NCI-H524 treated with DMSO at 0.1 percent for 48 hours (cell line): ENCODE results near the gene DIP2B.
"Not testable (repeated sequence)": the region's sequence is repeated elsewhere in the genome, so short reads cannot be mapped to it uniquely, and the experiment has no call there.

Experiments used
- DNase-seq: peaks from one replicate; lab custom pipeline; 2025; lab: John Stamatoyannopoulos, UW

The DIP2B gene

DNA sequence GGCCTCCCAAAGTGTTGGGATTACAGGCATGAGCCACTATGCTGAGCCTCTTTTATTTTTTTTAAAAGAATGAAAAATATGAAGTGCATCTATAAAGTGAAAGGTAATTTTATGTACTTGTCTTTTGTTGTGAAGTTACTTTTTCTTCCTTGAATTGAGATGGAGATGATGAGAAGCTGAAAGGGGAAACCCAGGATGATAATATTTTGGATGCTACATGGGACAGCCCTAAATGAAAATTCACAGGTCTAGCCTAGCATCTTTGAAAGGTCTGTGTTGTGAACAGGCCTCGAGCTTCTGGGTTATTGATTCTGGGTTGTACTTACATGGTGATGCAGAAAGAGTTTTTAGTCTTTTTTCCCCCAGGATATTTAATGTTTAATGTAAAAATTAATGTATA, 14.6 kb downstream of the DIP2B start:
- no peak for DNase-seq

DNA sequence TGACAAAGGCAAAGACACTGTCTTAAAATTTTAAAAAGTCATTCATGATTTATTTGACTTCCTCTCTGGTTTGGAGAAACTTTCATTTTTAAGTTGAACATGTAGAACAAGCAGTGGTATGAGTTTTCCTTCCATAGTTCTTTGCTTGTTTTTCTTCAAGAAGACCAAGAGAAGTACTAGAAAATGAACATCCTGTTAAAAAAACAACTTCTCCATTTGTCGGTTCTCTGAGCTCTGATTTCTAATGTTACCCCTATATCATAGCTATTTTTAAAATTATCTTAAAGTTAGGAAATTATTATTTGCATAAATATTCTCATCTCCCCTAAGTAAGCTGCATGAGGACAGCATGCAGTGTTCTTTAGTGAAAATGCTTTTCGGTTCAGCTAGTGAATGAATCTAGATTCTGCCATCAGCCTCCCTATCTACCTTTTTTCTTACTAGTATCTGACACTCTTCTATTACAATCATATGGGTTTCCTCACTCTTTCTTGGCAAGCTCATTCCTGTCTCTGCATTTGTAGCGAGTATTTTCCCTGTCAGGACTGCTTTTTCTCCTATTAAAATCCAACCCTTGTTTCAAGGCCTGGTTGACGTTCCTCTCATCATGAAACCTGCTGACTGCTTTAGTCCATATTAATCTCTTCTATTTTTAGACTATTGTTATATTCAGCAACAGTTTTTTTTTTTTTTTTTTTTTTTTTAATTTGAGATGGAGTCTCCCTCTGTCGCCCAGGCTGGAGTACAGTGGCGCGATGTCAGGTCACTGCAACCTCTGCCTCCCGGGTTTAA, 15.8 kb downstream of the DIP2B start:
- no peak for DNase-seq

- DNase-seq: not testable (repeated sequence)
These were observed 17.0 kb downstream of the DIP2B start for GRCh38 chr12:50521781-50522180.

DNA sequence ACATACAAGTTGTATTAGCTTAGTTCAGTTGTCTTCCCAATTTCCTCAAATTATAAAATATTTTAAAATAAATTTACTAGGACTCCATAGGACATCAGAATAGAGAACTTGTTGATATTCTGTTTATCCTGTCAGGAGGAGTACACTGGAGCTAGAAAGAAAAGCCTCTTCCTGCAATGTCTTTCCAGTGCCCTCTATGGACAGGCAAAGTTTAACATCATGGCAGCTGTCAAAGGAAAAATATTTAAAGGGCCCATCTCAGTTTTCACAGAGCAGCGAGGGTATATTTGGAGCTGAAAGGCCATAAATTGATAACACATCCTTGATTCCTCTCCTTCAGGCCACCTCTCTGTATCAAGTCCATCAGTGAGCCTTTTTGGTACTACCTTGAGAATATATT, 19.0 kb downstream of the DIP2B start:
- DNase-seq: no peak

GRCh38 chr12:50524621-50525020, 19.8 kb downstream of the DIP2B start:
- no peak for DNase-seq

GRCh38 chr12:50525422-50525821, 20.6 kb downstream of the DIP2B start:
- no peak for DNase-seq

GRCh38 chr12:50527359-50527726, 22.6 kb downstream of the DIP2B start:
- DNase-seq: no peak

- no peak for DNase-seq
These were observed 24.0 kb downstream of the DIP2B start for GRCh38 chr12:50528800-50529199.

- DNase-seq: no peak
These were observed 24.6 kb downstream of the DIP2B start for GRCh38 chr12:50529345-50529744.

GRCh38 chr12:50530532-50530931, 25.7 kb downstream of the DIP2B start:
- no peak for DNase-seq

- DNase-seq: no peak
These were observed 28.4 kb downstream of the DIP2B start for GRCh38 chr12:50533203-50533584.

DNA sequence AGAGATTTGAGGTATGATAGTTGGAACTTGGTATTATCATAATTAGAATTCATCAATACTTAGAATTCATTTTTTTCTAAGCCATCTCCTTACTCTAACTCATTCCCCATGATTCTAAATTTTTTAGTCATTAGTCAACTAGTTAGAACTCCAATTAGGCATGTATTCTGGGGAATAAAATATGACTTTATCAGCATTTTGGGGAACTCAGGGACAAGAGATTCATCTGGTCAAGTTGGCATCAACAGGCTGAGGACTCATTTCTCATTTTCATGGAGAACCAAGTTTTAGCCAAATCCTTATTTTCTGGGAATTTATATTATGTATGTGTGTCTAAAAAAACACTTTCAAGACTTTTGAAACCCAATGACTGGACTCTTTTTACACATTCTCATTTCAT, 29.2 kb downstream of the DIP2B start:
- no peak for DNase-seq

DNA sequence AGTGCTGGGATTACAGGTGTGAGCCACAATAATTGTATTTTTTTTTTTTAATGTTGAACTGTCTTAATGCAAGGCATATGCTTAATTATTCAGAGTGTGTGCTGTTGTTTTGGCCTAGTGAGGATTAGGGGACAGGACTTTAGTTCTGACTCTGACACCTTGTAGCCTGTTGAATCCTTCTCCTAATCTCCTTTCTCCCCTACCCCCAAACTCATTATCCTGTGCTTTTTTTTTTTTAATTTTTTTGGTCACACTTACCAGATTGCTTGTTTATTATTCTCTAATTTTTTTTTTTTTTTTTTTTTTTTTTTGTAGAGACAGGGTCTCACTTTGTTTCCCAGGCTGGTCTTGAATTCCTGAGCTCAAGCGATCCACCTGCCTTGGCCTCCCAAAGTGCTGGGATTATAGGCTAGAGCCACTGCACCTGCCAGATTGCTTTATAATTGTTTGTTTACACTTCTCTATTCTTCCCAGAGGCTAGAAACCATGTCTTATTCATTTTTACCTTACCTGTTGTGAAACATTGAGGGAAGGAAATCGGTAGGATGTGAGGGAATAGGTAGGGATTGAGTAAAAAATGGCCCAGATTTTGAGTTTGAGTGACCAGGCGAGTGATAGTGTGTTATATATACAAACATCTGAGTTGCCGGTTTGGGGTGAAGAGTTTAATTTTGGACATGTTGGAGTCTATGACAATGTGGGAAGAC, 32.2 kb downstream of the DIP2B start:
- no peak for DNase-seq

GRCh38 chr12:50537538-50537919, 32.7 kb downstream of the DIP2B start:
- no peak for DNase-seq

GRCh38 chr12:50538182-50538581, 33.4 kb downstream of the DIP2B start:
- no peak for DNase-seq

DNA sequence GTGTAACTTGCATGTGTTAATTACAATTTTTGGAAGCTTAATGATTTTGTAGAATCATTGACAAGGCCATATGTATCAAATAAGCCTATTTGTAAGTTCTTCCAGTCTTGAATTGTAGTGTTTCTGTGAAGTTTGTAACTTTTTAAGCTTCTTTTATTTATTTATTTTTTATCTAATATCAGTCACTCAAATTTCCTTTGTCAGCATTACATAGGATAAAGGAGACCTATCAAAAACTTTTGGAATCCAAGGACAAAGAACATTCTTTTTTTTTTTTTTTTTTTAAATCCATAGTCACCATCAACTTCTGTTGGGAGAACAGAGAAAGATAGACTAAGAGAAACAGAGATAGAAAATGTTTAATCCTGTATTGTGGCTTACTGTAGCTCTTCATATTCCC, 36.4 kb downstream of the DIP2B start:
- no peak for DNase-seq

DNA sequence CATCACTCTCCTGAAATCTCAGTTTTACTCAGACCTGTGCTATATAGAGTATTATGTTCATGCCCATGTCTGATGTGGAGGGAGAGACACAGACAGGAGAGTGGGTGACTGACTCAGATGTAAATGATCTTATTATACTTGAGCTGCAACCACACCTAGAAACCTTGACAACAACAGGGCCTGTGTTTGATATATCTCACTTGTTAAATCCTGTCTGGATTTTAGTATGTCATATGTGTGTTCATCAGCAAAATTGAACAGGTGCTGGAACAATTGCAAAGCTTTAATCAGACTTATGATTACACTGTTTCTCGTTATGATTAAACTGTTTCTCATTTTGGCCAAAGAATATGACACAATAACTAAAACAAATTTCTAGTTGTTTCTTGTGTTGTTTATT, 37.7 kb downstream of the DIP2B start:
- no peak for DNase-seq

GRCh38 chr12:50543188-50543587, 38.4 kb downstream of the DIP2B start:
- not testable (repeated sequence) for DNase-seq

- DNase-seq: no peak
These were observed 40.4 kb downstream of the DIP2B start for GRCh38 chr12:50545213-50545612.

GRCh38 chr12:50545786-50546185, 41.0 kb downstream of the DIP2B start:
- peak; percentile 54 for DNase-seq

DNA sequence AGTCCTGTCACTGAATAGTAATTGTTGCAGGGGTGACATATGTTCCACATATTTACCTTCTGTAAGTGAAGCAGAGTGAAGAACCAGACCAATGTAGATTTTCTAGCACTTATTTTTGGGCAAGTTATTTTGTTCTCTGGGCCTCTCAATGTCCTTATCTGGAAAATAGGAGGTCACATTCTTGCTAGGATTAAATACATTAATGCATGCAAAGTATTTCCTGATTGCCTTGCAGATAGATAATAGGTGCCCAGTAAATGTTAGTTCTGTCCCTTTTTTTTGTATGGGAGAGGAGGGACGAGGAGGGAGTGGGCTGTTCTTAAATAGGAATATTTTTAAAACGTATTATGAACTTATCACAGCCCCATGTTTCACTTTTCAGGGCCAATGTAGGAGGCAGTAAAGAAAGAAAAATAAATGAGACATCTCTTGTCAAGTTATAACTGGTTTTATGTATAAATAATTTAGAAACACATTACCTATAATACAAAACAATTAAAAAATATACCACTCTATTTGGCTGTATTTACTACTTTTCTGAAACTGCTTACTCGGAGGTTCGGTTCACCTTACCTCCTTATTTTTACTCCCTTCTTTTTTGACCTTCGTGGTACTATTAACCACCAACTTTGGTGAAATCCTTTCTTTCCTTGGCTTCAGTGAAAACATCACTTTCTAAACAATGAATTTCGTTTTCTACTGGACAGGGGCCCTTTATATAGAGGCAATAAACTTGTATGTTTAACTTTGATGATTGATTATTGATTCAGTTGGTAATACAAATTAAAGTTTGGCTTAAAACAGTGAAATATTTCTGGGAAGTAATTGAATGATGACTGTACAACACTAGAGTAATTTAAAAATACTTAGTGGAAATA, 41.9 kb downstream of the DIP2B start:
- peak; percentile 26 for DNase-seq

GRCh38 chr12:50547742-50548141, 43.0 kb downstream of the DIP2B start:
- DNase-seq: no peak

DNA sequence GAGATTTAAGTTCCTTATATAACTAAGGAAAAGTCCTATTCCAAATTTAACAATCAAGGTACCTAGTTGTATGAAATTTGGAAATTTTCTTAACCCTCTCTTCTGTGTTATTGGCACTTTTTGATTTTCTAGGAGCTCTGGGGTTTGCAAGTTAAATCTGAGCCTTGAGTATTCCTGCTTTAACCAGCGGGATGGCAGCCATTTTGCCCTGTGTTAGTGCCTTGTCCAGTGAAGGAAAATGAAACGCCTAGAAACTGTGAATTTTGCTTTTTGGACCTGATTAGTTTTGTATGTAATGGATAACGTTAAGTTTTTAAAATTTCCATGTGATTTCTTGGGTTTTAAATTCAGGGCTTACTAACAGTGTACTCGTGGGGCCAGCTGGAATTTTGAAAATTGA, 45.1 kb downstream of the DIP2B start:
- DNase-seq: no peak
